Activated B cell treated with CpG ODN at 0.5 μM for 24 hours (primary cell): ENCODE data around the gene SBDS. TPM values are rescaled to one million over a fixed set of nuclear protein-coding genes. Genes with fewer than 3 reads are reported as not detected.

Experiments used
- ATAC-seq: fragments of 200-7000 bp; cut with Tn5 transposase; one replicate; pipeline ENCODE4 v1.10.0; 2021; ENCODE audit warnings: low read depth, mild to moderate bottlenecking, moderate library complexity
- CTCF ChIA-PET: fragments of 350-600 bp; sonication (Branson Sonifier 250); formaldehyde crosslinking; loops from one replicate; lab custom pipeline; 2021; ENCODE audit warnings: antibody characterized with exemption; lab: Charles Lee
- POLR2A ChIA-PET: fragments of 350-600 bp; sonication (Branson Sonifier 250); formaldehyde crosslinking; loops from one replicate; lab custom pipeline; 2021; ENCODE audit warnings: antibody characterized with exemption; lab: Charles Lee
- DNase-seq: peaks from one replicate; pipeline ENCODE4 v3.0.0; 2022
- H3K27ac Mint-ChIP-seq: one replicate; pipeline ENCODE4 v1.8.0; 2020; ENCODE audit warnings: mixed read lengths
- H3K27me3 Mint-ChIP-seq: one replicate; pipeline ENCODE4 v1.8.0; 2021; ENCODE audit warnings: mixed read lengths
- H3K36me3 Mint-ChIP-seq: one replicate; pipeline ENCODE4 v1.8.0; 2021; ENCODE audit warnings: low read depth, mixed read lengths
- H3K4me1 Mint-ChIP-seq: one replicate; pipeline ENCODE4 v1.8.0; 2021; ENCODE audit warnings: mixed read lengths
- H3K4me3 Mint-ChIP-seq: one replicate; pipeline ENCODE4 v1.8.0; 2020; ENCODE audit warnings: mild to moderate bottlenecking, mixed read lengths
- H3K9me3 Mint-ChIP-seq: one replicate; pipeline ENCODE4 v1.8.0; 2020; ENCODE audit warnings: mixed read lengths
- CTCF ChIP-seq: fragments of 200-600 bp; IDR thresholded peaks from one replicate; pipeline ENCODE4 v1.8.0; 2022; ENCODE audit warnings: antibody characterized with exemption, mild to moderate bottlenecking
- intact Hi-C: fragments of 100-400 bp; cut with micrococcal nuclease; formaldehyde crosslinking; loops from one replicate; pipeline ENCODE4 v1.15.1; 2024
- total RNA-seq: library from RNA; stranded (reverse); gene quantifications from 2 replicates; pipeline ENCODE4 v1.2.3, GENCODE V29; 2022

SBDS gene
- total RNA-seq, 1 donor from 2014 or later: 26.6 TPM

GRCh38 chr7:66952343-66953043 lies 42.9 kb downstream of the SBDS start:
- ChIA-PET POLR2A (no interaction called here), CTCF (no interaction called here)
- Mint-ChIP-seq H3K36me3 (peaks cover 75% of the 10 kb centered on the region), H3K4me1 (peaks cover 11% of the 10 kb centered on the region), H3K9me3 (no peaks in the 10 kb centered on the region), H3K27me3 (no peaks in the 10 kb centered on the region), H3K27ac (peak overlapping the region; percentile 9), H3K4me3 (no peak overlapping the region)
- no peak for TF ChIP-seq CTCF
- DNase-seq: no peak
- ATAC-seq: no peak
- intact Hi-C loops: no loop called here

GRCh38 chr7:66950763-66951162 lies 44.6 kb downstream of the SBDS start:
- Mint-ChIP-seq H3K27me3 (no peaks in the 10 kb centered on the region), H3K4me3 (no peak overlapping the region), H3K27ac (no peak overlapping the region), H3K4me1 (peaks cover 11% of the 10 kb centered on the region), H3K9me3 (no peaks in the 10 kb centered on the region), H3K36me3 (peaks cover 71% of the 10 kb centered on the region)
- intact Hi-C loops: no loop called here
- ChIA-PET POLR2A (no interaction called here), CTCF (interaction anchor here (1.0 kb wide), 1 partner anchor 107 kb away, joined by 3 read pairs; no protein-coding TSS in a partner anchor)
- TF ChIP-seq CTCF: no peak
- ATAC-seq (no peak), DNase-seq (no peak)

- H3K4me1 Mint-ChIP-seq: peaks cover 11% of the 10 kb centered on the region
- no peaks in the 10 kb centered on the region for H3K27me3 Mint-ChIP-seq
- H3K36me3 Mint-ChIP-seq: peaks cover 69% of the 10 kb centered on the region
- H3K27ac Mint-ChIP-seq: no peak overlapping the region
- DNase-seq: no peak
- CTCF ChIA-PET: interaction anchor here (1.0 kb wide), 1 partner anchor 106 kb away, joined by 3 read pairs; no protein-coding TSS in a partner anchor
- POLR2A ChIA-PET: no interaction called here
- no peaks in the 10 kb centered on the region for H3K9me3 Mint-ChIP-seq
- TF ChIP-seq CTCF: no peak
- intact Hi-C loops: no loop called here
- no peak for ATAC-seq
- no peak overlapping the region for H3K4me3 Mint-ChIP-seq
These were observed 45.1 kb downstream of the SBDS start for GRCh38 chr7:66950311-66950710.

- no peak overlapping the region for H3K27ac Mint-ChIP-seq
- CTCF ChIA-PET: no interaction called here
- H3K4me3 Mint-ChIP-seq: no peak overlapping the region
- peaks cover 79% of the 10 kb centered on the region for H3K36me3 Mint-ChIP-seq
- no peak for DNase-seq
- intact Hi-C loops: no loop called here
- no peaks in the 10 kb centered on the region for H3K9me3 Mint-ChIP-seq
- POLR2A ChIA-PET: no interaction called here
- ATAC-seq: no peak
- H3K27me3 Mint-ChIP-seq: no peaks in the 10 kb centered on the region
- TF ChIP-seq CTCF: no peak
- peaks cover 11% of the 10 kb centered on the region for H3K4me1 Mint-ChIP-seq
These were observed 46.8 kb downstream of the SBDS start for GRCh38 chr7:66948480-66949109.

- POLR2A ChIA-PET: no interaction called here
- TF ChIP-seq CTCF: no peak
- intact Hi-C loops: no loop called here
- DNase-seq: no peak
- no peaks in the 10 kb centered on the region for H3K9me3 Mint-ChIP-seq
- no peaks in the 10 kb centered on the region for H3K4me1 Mint-ChIP-seq
- CTCF ChIA-PET: no interaction called here
- peaks cover 83% of the 10 kb centered on the region for H3K36me3 Mint-ChIP-seq
- no peaks in the 10 kb centered on the region for H3K27me3 Mint-ChIP-seq
- H3K4me3 Mint-ChIP-seq: no peak overlapping the region
- H3K27ac Mint-ChIP-seq: no peak overlapping the region
- ATAC-seq: no peak
These were observed 48.8 kb downstream of the SBDS start for GRCh38 chr7:66946545-66946944.
